VCaP (cell line): Measurements from ENCODE around the gene UBE4B.
"Not testable (repeated sequence)": the region's sequence is repeated elsewhere in the genome, so short reads cannot be mapped to it uniquely, and the experiment has no call there.

Experiments
- H3K27ac ChIP-seq: fragments of 450-650 bp; 2 replicates; pipeline ENCODE4 v1.5.1; 2017
- CTCF ChIP-seq: fragments of 450-650 bp; conservative IDR thresholded peaks from 2 replicates; pipeline ENCODE4 v1.5.1; 2017; ENCODE audit warnings: mild to moderate bottlenecking, moderate library complexity

Gene UBE4B

DNA sequence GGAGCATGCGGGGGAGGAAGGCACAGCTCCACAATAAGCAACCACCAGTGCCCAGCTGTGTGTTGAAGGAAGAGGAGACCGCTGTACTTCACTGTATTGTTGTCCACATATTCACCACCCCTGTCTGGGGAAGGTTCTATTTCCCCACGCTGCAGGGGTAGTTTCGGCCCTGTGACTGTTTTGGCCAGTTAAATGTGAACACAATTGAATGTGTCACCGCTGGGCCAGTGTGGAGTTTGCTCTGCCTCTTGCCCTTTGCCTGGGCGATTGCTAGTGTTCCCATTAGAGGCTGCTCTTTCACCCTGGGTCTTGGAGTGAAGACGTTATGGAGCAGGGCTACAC is 32.6 kb downstream of the UBE4B start:
- H3K27ac ChIP-seq, result no peak overlapping the region
- TF ChIP-seq CTCF, result no peak

GRCh38 chr1:10065760-10066159 is 33.0 kb downstream of the UBE4B start:
- no peak for TF ChIP-seq CTCF
- no peak overlapping the region for H3K27ac ChIP-seq

- no peak overlapping the region for H3K27ac ChIP-seq
- no peak for TF ChIP-seq CTCF
Observed at GRCh38 chr1:10068605-10069294, 36.0 kb downstream of the UBE4B start.

- H3K27ac ChIP-seq, result no peak overlapping the region
- no peak for TF ChIP-seq CTCF
Observed at GRCh38 chr1:10070206-10070605, 37.4 kb downstream of the UBE4B start.

- TF ChIP-seq CTCF, result no peak
- no peak overlapping the region for H3K27ac ChIP-seq
Observed at GRCh38 chr1:10071640-10072039, 38.9 kb downstream of the UBE4B start.

GRCh38 chr1:10073371-10073770 is 40.6 kb downstream of the UBE4B start:
- H3K27ac ChIP-seq, result not testable (repeated sequence)

DNA sequence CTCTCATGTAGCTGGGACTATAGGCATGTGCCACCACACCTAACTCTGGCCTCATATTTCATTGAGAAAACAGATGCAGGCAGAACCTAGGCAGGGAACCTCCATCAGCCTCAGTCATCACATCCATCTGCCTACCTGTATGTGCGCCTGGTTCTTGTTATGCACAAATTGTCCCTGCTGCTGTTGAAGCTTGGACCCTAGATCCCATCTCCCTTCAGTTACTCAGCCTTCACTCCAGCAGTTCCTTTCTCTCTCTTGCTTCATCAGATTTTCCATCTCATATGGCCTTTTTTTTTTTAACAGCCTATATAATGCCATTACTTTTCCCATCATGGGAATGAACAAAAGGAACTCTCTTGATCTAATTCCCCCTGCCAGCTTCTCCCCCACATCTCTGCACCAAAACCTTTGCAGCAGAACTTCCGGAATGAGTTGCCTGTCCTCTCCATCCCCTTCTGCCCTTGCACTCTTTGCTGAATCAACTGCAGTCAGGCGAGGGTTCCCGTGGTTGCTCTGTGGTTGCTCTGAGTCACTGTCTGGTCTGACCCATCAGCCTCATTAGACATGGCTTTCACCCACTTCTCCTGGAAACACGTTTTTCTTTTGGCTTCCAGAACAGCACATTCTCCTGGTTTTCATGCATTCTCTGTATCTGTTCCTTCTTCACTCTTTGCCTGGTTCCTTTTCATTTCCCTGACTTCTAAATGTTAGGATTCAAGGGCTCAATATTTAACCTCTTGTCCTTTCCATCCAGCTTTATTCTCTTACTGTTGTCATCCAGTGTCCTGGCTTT is 41.5 kb downstream of the UBE4B start:
- no peak overlapping the region for H3K27ac ChIP-seq
- no peak for TF ChIP-seq CTCF
